IMR-90 (cell line): Measurements from ENCODE around the gene USP6NL. TPM values are rescaled to one million over a fixed set of nuclear protein-coding genes. Genes with fewer than 3 reads are reported as not detected.

Source experiments
- ATAC-seq: fragments of 200-7000 bp; cut with Tn5 transposase; 2 replicates; pipeline ENCODE4 v1.9.1; 2020; ENCODE audit warnings: low read depth, mild to moderate bottlenecking, moderate library complexity
- BruUV-seq: library from RNA; stranded (reverse); fragments of 400-500 nt; replicated peaks from 2 replicates; lab custom pipeline; 2021; lab: Mats Ljungman, UMichigan
- CTCF ChIA-PET: fragments of 300-600 bp; formaldehyde crosslinking; extraction: SDS; loops from one replicate; lab custom pipeline; 2021; ENCODE audit warnings: antibody characterized with exemption; lab: Yijun Ruan, JAX
- POLR2A ChIA-PET: fragments of 300-600 bp; sonication (Branson Sonifier 250); formaldehyde crosslinking; loops from one replicate; lab custom pipeline; 2022; ENCODE audit warnings: antibody characterized with exemption; ENCODE audit not compliant: unreplicated experiment; lab: Charles Lee
- DNase-seq: peaks from one replicate; pipeline ENCODE4 v3.0.0; 2013
- H2AFZ ChIP-seq: replicated peaks from 2 replicates; pipeline ENCODE3; 2013; ENCODE audit warnings: low read length, mild to moderate bottlenecking; ENCODE audit not compliant: poor library complexity
- H2AK5ac ChIP-seq: 2 replicates; pipeline ENCODE4 v1.6.1; 2013; ENCODE audit warnings: low read depth, low read length, inconsistent platforms
- H2AK9ac ChIP-seq: replicated peaks from 2 replicates; pipeline ENCODE3; 2013; ENCODE audit warnings: mild to moderate bottlenecking, low read depth, low read length, moderate library complexity; ENCODE audit not compliant: poor library complexity
- H2BK120ac ChIP-seq: 2 replicates; pipeline ENCODE4 v1.6.1; 2013; ENCODE audit warnings: low read depth, low read length, inconsistent platforms
- H2BK15ac ChIP-seq: 3 replicates; pipeline ENCODE4 v1.6.1; 2013; ENCODE audit warnings: low read depth, low read length, inconsistent platforms
- H2BK20ac ChIP-seq: 2 replicates; pipeline ENCODE4 v1.6.1; 2013; ENCODE audit warnings: low read depth, mild to moderate bottlenecking, inconsistent platforms, low read length, moderate library complexity
- H2BK5ac ChIP-seq: 2 replicates; pipeline ENCODE4 v1.6.1; 2013; ENCODE audit warnings: mild to moderate bottlenecking, low read depth, low read length, inconsistent platforms; ENCODE audit not compliant: poor library complexity, severe bottlenecking
- H3K14ac ChIP-seq: replicated peaks from 2 replicates; pipeline ENCODE4 v1.6.1; 2013; ENCODE audit warnings: low read depth, low read length, inconsistent platforms
- H3K18ac ChIP-seq: 2 replicates; pipeline ENCODE4 v1.6.1; 2013; ENCODE audit warnings: low read depth, low read length, control low read depth
- H3K23ac ChIP-seq: 2 replicates; pipeline ENCODE4 v1.6.1; 2013; ENCODE audit warnings: low read depth, low read length, inconsistent platforms
- H3K27ac ChIP-seq: 2 replicates; pipeline ENCODE4 v1.5.1; 2013; ENCODE audit warnings: mild to moderate bottlenecking, control low read depth, low read length; ENCODE audit not compliant: insufficient read depth
- H3K27me3 ChIP-seq: 2 replicates; pipeline ENCODE4 v1.6.1; 2013; ENCODE audit warnings: low read length; ENCODE audit not compliant: control insufficient read depth, insufficient read depth
- H3K36me3 ChIP-seq: 2 replicates; pipeline ENCODE4 v1.6.1; 2013; ENCODE audit warnings: low read length, mixed read lengths; ENCODE audit not compliant: control insufficient read depth, insufficient read depth
- H3K4ac ChIP-seq: 2 replicates; pipeline ENCODE4 v1.6.1; 2013; ENCODE audit warnings: low read depth, low read length, inconsistent platforms
- H3K4me1 ChIP-seq: 2 replicates; pipeline ENCODE4 v1.6.1; 2013; ENCODE audit warnings: low read length, mixed read lengths; ENCODE audit not compliant: control insufficient read depth, insufficient read depth
- H3K4me2 ChIP-seq: 2 replicates; pipeline ENCODE4 v1.6.1; 2013; ENCODE audit warnings: low read depth, mild to moderate bottlenecking, control low read depth, low read length, moderate library complexity
- H3K4me3 ChIP-seq: 2 replicates; pipeline ENCODE4 v1.5.1; 2013; ENCODE audit warnings: low read depth, mild to moderate bottlenecking, control low read depth, low read length, moderate library complexity; ENCODE audit not compliant: insufficient read depth
- H3K56ac ChIP-seq: 2 replicates; pipeline ENCODE4 v1.6.1; 2013; ENCODE audit warnings: low read length, inconsistent platforms; ENCODE audit not compliant: insufficient read depth; ENCODE audit errors: extremely low read depth
- H3K79me1 ChIP-seq, 2 experiments: 2 replicates each; pipeline ENCODE4 v1.6.1; 2013; ENCODE audit warnings: low read length in 2 of 2, inconsistent platforms in 1 of 2, low read depth in 1 of 2
- H3K9ac ChIP-seq: 2 replicates; pipeline ENCODE4 v1.6.1; 2013; ENCODE audit warnings: low read depth, low read length, control low read depth
- H3K9me1 ChIP-seq: 2 replicates; pipeline ENCODE4 v1.6.1; 2013; ENCODE audit warnings: low read length, inconsistent platforms; ENCODE audit not compliant: insufficient read depth
- H3K9me3 ChIP-seq: 2 replicates; pipeline ENCODE4 v1.6.1; 2013; ENCODE audit warnings: low read length; ENCODE audit not compliant: control insufficient read depth, insufficient read depth
- H4K20me1 ChIP-seq: 2 replicates; pipeline ENCODE4 v1.6.1; 2013; ENCODE audit warnings: low read length, inconsistent platforms; ENCODE audit not compliant: insufficient read depth
- H4K5ac ChIP-seq: 2 replicates; pipeline ENCODE4 v1.6.1; 2013; ENCODE audit warnings: mild to moderate bottlenecking, low read depth, low read length, control low read depth
- H4K8ac ChIP-seq, 2 experiments: 2 replicates each; pipeline ENCODE4 v1.6.1; 2013; ENCODE audit warnings: low read depth in 2 of 2, low read length in 2 of 2, control low read depth in 1 of 2, inconsistent platforms in 1 of 2
- H4K91ac ChIP-seq: 2 replicates; pipeline ENCODE4 v1.6.1; 2013; ENCODE audit warnings: low read depth, low read length, inconsistent platforms; ENCODE audit not compliant: insufficient read depth
- BHLHE40 ChIP-seq: fragments of 150-350 bp; IDR thresholded peaks from 2 replicates; pipeline ENCODE4 v1.6.1; 2016; ENCODE audit warnings: mild to moderate bottlenecking, low read depth, low read length
- CHD1 ChIP-seq: IDR thresholded peaks from 2 replicates; pipeline ENCODE4 v1.6.1; 2012; ENCODE audit warnings: low read depth, low read length, improper control_type of control experiment
- CTCF ChIP-seq: conservative IDR thresholded peaks from 2 replicates; pipeline ENCODE4 v1.5.1; 2012; ENCODE audit warnings: mild to moderate bottlenecking, low read depth, low read length, improper control_type of control experiment
- ELK1 ChIP-seq: fragments of 150-350 bp; IDR thresholded peaks from 2 replicates; pipeline ENCODE4 v1.6.1; 2016; ENCODE audit warnings: low read depth, mild to moderate bottlenecking, low read length, moderate library complexity, borderline replicate concordance
- MAFK ChIP-seq: IDR thresholded peaks from 2 replicates; pipeline ENCODE4 v1.6.1; 2012; ENCODE audit warnings: low read depth, low read length, improper control_type of control experiment
- MAZ ChIP-seq: IDR thresholded peaks from 2 replicates; pipeline ENCODE4 v1.6.1; 2012; ENCODE audit warnings: low read depth, mild to moderate bottlenecking, low read length, improper control_type of control experiment, moderate library complexity, borderline replicate concordance
- NFE2L2 ChIP-seq: fragments of 150-350 bp; IDR thresholded peaks from 2 replicates; pipeline ENCODE4 v1.6.1; 2016; ENCODE audit warnings: low read depth, mild to moderate bottlenecking, low read length
- POLR2A ChIP-seq: IDR thresholded peaks from 2 replicates; pipeline ENCODE4 v1.6.1; 2012; ENCODE audit warnings: mild to moderate bottlenecking, low read depth, low read length
- RAD21 ChIP-seq: IDR thresholded peaks from 2 replicates; pipeline ENCODE4 v1.6.1; 2012; ENCODE audit warnings: low read length, improper control_type of control experiment
- RFX5 ChIP-seq: IDR thresholded peaks from 2 replicates; pipeline ENCODE4 v1.8.0; 2012; ENCODE audit warnings: low read depth, mild to moderate bottlenecking, low read length, moderate library complexity
- SMC3 ChIP-seq: fragments of 150-350 bp; IDR thresholded peaks from 2 replicates; pipeline ENCODE4 v1.6.1; 2016; ENCODE audit warnings: low read depth, mild to moderate bottlenecking, antibody characterized with exemption, low read length, moderate library complexity
- USF2 ChIP-seq: fragments of 150-350 bp; IDR thresholded peaks from 2 replicates; pipeline ENCODE4 v1.6.1; 2017; ENCODE audit warnings: mild to moderate bottlenecking, antibody characterized with exemption, low read length, low read depth
- WGBS, 2 experiments: methylation state at CpG; one replicate each; pipeline versions ENCODE4 v1.1.5 to v1.1.7; 2013; ENCODE audit warnings: missing lambda C conversion rate in 2 of 2; ENCODE audit not compliant: insufficient read length in 1 of 2; ENCODE audit errors: extremely low coverage in 2 of 2; 5-methylcytosine and 5-hydroxymethylcytosine counted together
- dilution Hi-C: fragments of 300-500 bp; cut with HindIII; formaldehyde crosslinking; loops from one replicate; pipeline ENCODE4 v1.14.3; 2018; ENCODE audit warnings: low sequenced_read_pairs; ENCODE audit not compliant: unreplicated experiment
- in situ Hi-C: fragments of 300-500 bp; cut with MboI; formaldehyde crosslinking; loops from 3 replicates; pipeline ENCODE4 v1.14.3; 2019; ENCODE audit warnings: low sequenced_read_pairs, inconsistent platforms, mixed read lengths
- intact Hi-C: fragments of 100-400 bp; cut with micrococcal nuclease; formaldehyde crosslinking; loops from 2 replicates; pipeline ENCODE4 v1.10.0; 2022
- polyA plus RNA-seq, 3 experiments: library from polyadenylated mRNA; depleted of rRNA; stranded (reverse); fragments of >200 nt; gene quantifications; 2 replicates each; pipeline ENCODE4 v1.2.3, GENCODE V29; 2012; ENCODE audit warnings: low replicate concordance in 1 of 3
- total RNA-seq: library from RNA; depleted of rRNA; stranded (reverse); fragments of >200 nt; gene quantifications from 2 replicates; pipeline ENCODE4 v1.2.3, GENCODE V29; 2012

USP6NL gene
- total and polyA plus RNA-seq, 2 of the 4 experiments (the other 2 are of a cell fraction): 7.8 to 9.1 TPM

- no peak overlapping the region for H3K27ac ChIP-seq
- in situ Hi-C loops: no loop called here
- DNase-seq (no peak), ATAC-seq (no peak)
- no TSS peak for BruUV-seq
- H3K18ac ChIP-seq: no peak overlapping the region
- H2AK5ac ChIP-seq: no peak overlapping the region
- H3K4me1 ChIP-seq: no peaks in the 10 kb centered on the region
- H2BK120ac ChIP-seq: no peak overlapping the region
- no peak overlapping the region for H4K8ac ChIP-seq
- no peak overlapping the region for H3K9ac ChIP-seq
- no peak overlapping the region for H3K23ac ChIP-seq
- H4K5ac ChIP-seq: no peak overlapping the region
- H4K91ac ChIP-seq: no peak overlapping the region
- H2AFZ ChIP-seq: peak overlapping the region; percentile 21
- no peak overlapping the region for H3K4me2 ChIP-seq
- no peak overlapping the region for H2BK15ac ChIP-seq
- H3K4ac ChIP-seq: no peak overlapping the region
- dilution Hi-C loops: no loop called here
- no peaks in the 10 kb centered on the region for H3K79me1 ChIP-seq
- WGBS, 2 experiments: 100% methylated on average over 2 of the region's 5 CpGs; no CpG with 5 or more reads in 1 of the 2 experiments
- H3K36me3 ChIP-seq: no peaks in the 10 kb centered on the region
- no peak overlapping the region for H3K56ac ChIP-seq
- H3K9me3 ChIP-seq: no peaks in the 10 kb centered on the region
- H3K14ac ChIP-seq: no peak overlapping the region
- H4K20me1 ChIP-seq: no peaks in the 10 kb centered on the region
- H3K9me1 ChIP-seq: no peaks in the 10 kb centered on the region
- H2BK20ac ChIP-seq: no peak overlapping the region
- H2AK9ac ChIP-seq: no peak overlapping the region
- H3K27me3 ChIP-seq: no peaks in the 10 kb centered on the region
- no peak overlapping the region for H2BK5ac ChIP-seq
- CTCF ChIA-PET: no interaction called here
- POLR2A ChIA-PET: interaction anchor here (0.6 kb wide), 1 partner anchor 15 kb away, joined by 17 read pairs; no protein-coding TSS in a partner anchor
- intact Hi-C loops: no loop called here
- TF ChIP-seq RAD21: no peak
- TF ChIP-seq CTCF: no peak
- TF ChIP-seq NFE2L2: no peak
- no peak for TF ChIP-seq SMC3
- no peak for TF ChIP-seq ELK1
- no peak for TF ChIP-seq POLR2A
- no peak for TF ChIP-seq USF2
- TF ChIP-seq MAFK: no peak
- no peak for TF ChIP-seq MAZ
- TF ChIP-seq CHD1: no peak
- TF ChIP-seq RFX5: no peak
- no peak for TF ChIP-seq BHLHE40
- H3K4me3 ChIP-seq: no peak overlapping the region
These were observed 4.6 kb upstream of the USP6NL start for GRCh38 chr10:11616021-11616420.
